H1 (cell line): ENCODE data around the gene INSM1. TPM values are rescaled to one million over a fixed set of nuclear protein-coding genes. Genes with fewer than 3 reads are reported as not detected.

Experiments used
- CREB1 ChIP-seq: IDR thresholded peaks from 2 replicates; pipeline ENCODE4 v1.6.1; 2012; ENCODE audit warnings: inconsistent platforms
- CTCF ChIP-seq, 3 experiments: IDR thresholded peaks; 1 replicate in 2 of 3; 2 replicates in 1 of 3; pipeline versions ENCODE4 v1.5.1 to v1.6.1; 2011; ENCODE audit warnings: low read length in 3 of 3, mild to moderate bottlenecking in 3 of 3, inconsistent platforms in 2 of 3, low read depth in 1 of 3, moderate library complexity in 1 of 3; ENCODE audit not compliant: insufficient read depth in 1 of 3; ENCODE audit errors: control extremely low read depth in 1 of 3
- E2F6 ChIP-seq: IDR thresholded peaks from 2 replicates; pipeline ENCODE4 v1.6.1; 2012; ENCODE audit warnings: inconsistent platforms
- TEAD4 ChIP-seq: IDR thresholded peaks from 2 replicates; pipeline ENCODE4 v1.6.1; 2012; ENCODE audit warnings: low read depth, low read length, inconsistent platforms, mixed read lengths
- polyA plus RNA-seq, 7 experiments: library from polyadenylated mRNA; depleted of rRNA in 3 of 7; stranded (reverse) in 5 of 7; unstranded in 2 of 7; fragments of >200 nt in 5 of 7; fragments of 200-250 nt in 2 of 7; gene quantifications; 1 replicate in 5 of 7; 2 replicates in 1 of 7; 4 replicates in 1 of 7; pipeline versions ENCODE4 v1.2.1 to v1.2.3, GENCODE V29; 2011 to 2013; ENCODE audit warnings: missing spikeins in 2 of 7, mixed read lengths in 2 of 7
- total RNA-seq: library from RNA; stranded (reverse); fragmentation: NEBNext Ultra II Directional; extraction: Animal tissue kit (Norgen Biotek cat#: 25700); gene quantifications from 2 replicates; pipeline ENCODE4 v1.2.1, GENCODE V29; 2021

The INSM1 gene
- total and polyA plus RNA-seq, 2 of the 8 experiments (the other 6 are each of a cell fraction or from before 2014, with no cell fraction given): 0.86 to 2.5 TPM

- TF ChIP-seq CTCF (IDR thresholded peaks at IDR 0.05; ENCODE audit: control extremely low read depth in 1 of 3, insufficient read depth in 1 of 3, low read depth in 1 of 3, low read length in 3 of 3) (no peak), E2F6 (no peak), CREB1 (no peak), TEAD4 (no peak)
- TF ChIP-seq, all 59 proteins: peak for 0
Observed at GRCh38 chr20:20344476-20344875, 23.4 kb upstream of the INSM1 start (continued).
